ENCODE results near the gene TK2. TPM values are rescaled to one million over a fixed set of nuclear protein-coding genes. Genes with fewer than 3 reads are reported as not detected.
A peak's percentile ranks its signal among the peaks of the same experiment; 100 is the strongest.

The TK2 gene
- total and polyA plus RNA-seq, 9 of the 15 experiments (the other 6 are each of a cell fraction or from before 2014, with no cell fraction given), result 1.1 to 10.2 (median 5.3) TPM

DNA sequence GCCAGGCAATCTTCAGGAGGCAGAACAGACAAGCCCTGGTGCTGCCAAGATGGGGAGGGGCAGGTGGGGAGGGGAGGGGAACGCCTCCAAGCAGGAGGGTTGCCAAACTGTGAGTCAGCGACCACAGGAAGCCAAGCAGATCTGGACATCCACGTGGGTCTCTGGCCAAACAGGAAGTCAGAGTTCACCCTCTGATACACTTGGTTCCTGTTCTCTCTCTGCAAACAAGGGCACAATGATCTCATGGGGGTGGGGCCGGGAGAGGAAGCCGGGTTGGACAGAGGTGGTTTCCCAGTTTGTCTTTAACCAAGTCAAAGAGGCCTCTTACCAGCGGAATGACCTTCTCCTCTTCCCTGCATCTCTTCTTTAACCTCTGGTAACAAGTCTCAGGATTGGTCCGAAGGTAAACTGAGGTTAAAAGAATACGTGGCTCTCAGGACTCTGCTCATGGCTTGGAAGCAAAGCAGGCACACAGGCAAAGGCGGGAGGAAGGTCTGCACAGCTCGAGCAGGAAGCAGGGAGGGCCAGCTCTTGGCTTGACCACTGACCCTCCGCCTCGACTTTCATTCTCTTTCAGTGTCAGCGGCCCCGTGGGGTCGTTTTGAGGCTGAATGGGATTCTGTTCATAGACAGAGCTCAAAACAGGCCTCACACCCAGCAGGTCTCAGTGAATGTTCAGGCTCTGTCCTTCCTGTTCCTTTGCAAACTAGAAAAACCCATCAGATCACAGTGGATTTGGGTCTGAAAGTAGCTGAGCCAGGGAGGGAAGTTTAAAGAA lies 32.9 kb downstream of the TK2 start (continued):
- TF ChIP-seq, protein P1, sequence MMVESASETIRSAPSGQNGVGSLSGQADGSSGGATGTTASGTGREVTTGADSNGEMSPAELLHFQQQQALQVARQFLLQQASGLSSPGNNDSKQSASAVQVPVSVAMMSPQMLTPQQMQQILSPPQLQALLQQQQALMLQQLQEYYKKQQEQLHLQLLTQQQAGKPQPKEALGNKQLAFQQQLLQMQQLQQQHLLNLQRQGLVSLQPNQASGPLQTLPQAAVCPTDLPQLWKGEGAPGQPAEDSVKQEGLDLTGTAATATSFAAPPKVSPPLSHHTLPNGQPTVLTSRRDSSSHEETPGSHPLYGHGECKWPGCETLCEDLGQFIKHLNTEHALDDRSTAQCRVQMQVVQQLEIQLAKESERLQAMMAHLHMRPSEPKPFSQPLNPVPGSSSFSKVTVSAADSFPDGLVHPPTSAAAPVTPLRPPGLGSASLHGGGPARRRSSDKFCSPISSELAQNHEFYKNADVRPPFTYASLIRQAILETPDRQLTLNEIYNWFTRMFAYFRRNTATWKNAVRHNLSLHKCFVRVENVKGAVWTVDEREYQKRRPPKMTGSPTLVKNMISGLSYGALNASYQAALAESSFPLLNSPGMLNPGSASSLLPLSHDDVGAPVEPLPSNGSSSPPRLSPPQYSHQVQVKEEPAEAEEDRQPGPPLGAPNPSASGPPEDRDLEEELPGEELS (CRISPR knock-in tag; IDR thresholded peaks at IDR 0.05; ENCODE audit: borderline replicate concordance), result no peak
- TF ChIP-seq PHTF2 (CRISPR knock-in tag; IDR thresholded peaks at IDR 0.05) (no peak), EHMT2 (IDR thresholded peaks at IDR 0.05) (no peak), PCBP2 (IDR thresholded peaks at IDR 0.05; ENCODE audit: low read depth, low read length, poor library complexity, severe bottlenecking) (no peak), EZH2 (IDR thresholded peaks at IDR 0.05; ENCODE audit: borderline replicate concordance, low read depth, low read length) (no peak), SLC30A9 (CRISPR knock-in tag; IDR thresholded peaks at IDR 0.05) (no peak), ZNF699 (CRISPR knock-in tag; IDR thresholded peaks at IDR 0.05; ENCODE audit: insufficient replicate concordance) (no peak), SRSF1 (IDR thresholded peaks at IDR 0.05; ENCODE audit: low read depth, low read length) (no peak), GTF2F1 (IDR thresholded peaks at IDR 0.05; ENCODE audit: low read depth, low read length) (no peak), XRCC4 (IDR thresholded peaks at IDR 0.05; ENCODE audit: extremely low read depth, insufficient read depth, insufficient read length) (no peak), TOE1 (IDR thresholded peaks at IDR 0.05; ENCODE audit: borderline replicate concordance) (no peak), TOE1 (CRISPR knock-in tag; IDR thresholded peaks at IDR 0.05; ENCODE audit: borderline replicate concordance, low read depth) (no peak)
- TF ChIP-seq, protein P2, sequence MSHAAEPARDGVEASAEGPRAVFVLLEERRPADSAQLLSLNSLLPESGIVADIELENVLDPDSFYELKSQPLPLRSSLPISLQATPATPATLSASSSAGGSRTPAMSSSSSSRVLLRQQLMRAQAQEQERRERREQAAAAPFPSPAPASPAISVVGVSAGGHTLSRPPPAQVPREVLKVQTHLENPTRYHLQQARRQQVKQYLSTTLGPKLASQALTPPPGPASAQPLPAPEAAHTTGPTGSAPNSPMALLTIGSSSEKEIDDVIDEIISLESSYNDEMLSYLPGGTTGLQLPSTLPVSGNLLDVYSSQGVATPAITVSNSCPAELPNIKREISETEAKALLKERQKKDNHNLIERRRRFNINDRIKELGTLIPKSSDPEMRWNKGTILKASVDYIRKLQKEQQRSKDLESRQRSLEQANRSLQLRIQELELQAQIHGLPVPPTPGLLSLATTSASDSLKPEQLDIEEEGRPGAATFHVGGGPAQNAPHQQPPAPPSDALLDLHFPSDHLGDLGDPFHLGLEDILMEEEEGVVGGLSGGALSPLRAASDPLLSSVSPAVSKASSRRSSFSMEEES (CRISPR knock-in tag; IDR thresholded peaks at IDR 0.05), result no peak
- TF ChIP-seq, protein P3, sequence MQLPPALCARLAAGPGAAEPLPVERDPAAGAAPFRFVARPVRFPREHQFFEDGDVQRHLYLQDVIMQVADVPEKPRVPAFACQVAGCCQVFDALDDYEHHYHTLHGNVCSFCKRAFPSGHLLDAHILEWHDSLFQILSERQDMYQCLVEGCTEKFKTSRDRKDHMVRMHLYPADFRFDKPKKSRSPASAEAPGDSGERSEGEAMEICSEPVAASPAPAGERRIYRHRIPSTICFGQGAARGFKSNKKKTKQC (CRISPR knock-in tag; IDR thresholded peaks at IDR 0.05), result no peak
- TF ChIP-seq, protein P4, sequence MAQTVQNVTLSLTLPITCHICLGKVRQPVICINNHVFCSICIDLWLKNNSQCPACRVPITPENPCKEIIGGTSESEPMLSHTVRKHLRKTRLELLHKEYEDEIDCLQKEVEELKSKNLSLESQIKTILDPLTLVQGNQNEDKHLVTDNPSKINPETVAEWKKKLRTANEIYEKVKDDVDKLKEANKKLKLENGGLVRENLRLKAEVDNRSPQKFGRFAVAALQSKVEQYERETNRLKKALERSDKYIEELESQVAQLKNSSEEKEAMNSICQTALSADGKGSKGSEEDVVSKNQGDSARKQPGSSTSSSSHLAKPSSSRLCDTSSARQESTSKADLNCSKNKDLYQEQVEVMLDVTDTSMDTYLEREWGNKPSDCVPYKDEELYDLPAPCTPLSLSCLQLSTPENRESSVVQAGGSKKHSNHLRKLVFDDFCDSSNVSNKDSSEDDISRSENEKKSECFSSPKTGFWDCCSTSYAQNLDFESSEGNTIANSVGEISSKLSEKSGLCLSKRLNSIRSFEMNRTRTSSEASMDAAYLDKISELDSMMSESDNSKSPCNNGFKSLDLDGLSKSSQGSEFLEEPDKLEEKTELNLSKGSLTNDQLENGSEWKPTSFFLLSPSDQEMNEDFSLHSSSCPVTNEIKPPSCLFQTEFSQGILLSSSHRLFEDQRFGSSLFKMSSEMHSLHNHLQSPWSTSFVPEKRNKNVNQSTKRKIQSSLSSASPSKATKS (CRISPR knock-in tag; IDR thresholded peaks at IDR 0.05), result no peak
- TF ChIP-seq, protein P5, sequence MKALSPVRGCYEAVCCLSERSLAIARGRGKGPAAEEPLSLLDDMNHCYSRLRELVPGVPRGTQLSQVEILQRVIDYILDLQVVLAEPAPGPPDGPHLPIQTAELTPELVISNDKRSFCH (CRISPR knock-in tag; IDR thresholded peaks at IDR 0.05), result no peak
- TF ChIP-seq, protein P5 (tag; IDR thresholded peaks at IDR 0.05), result 0 out of 2 replicates have a peak, but pooled peaks have one; percentile 76
- TF ChIP-seq, protein P6, sequence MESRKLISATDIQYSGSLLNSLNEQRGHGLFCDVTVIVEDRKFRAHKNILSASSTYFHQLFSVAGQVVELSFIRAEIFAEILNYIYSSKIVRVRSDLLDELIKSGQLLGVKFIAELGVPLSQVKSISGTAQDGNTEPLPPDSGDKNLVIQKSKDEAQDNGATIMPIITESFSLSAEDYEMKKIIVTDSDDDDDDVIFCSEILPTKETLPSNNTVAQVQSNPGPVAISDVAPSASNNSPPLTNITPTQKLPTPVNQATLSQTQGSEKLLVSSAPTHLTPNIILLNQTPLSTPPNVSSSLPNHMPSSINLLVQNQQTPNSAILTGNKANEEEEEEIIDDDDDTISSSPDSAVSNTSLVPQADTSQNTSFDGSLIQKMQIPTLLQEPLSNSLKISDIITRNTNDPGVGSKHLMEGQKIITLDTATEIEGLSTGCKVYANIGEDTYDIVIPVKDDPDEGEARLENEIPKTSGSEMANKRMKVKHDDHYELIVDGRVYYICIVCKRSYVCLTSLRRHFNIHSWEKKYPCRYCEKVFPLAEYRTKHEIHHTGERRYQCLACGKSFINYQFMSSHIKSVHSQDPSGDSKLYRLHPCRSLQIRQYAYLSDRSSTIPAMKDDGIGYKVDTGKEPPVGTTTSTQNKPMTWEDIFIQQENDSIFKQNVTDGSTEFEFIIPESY (CRISPR knock-in tag; IDR thresholded peaks at IDR 0.05), result no peak
